Peyer's patch (tissue), 4 donors: Measurements from ENCODE around the gene SOBP.

Experiments used
- POLR2A ChIP-seq, 2 donors: fragments of 450-650 bp; IDR thresholded peaks; one replicate each; pipeline ENCODE4 v1.5.1; 2017; ENCODE audit warnings: antibody characterized with exemption in 2 of 2, mild to moderate bottlenecking in 2 of 2, moderate library complexity in 2 of 2
- TF ChIP-seq, protein P1 (sequence below), 6 experiments: fragments of 450-650 bp in 4 of 6; fragments of 200-600 bp in 2 of 6; sonication (generic) in 1 of 6; IDR thresholded peaks; one replicate each; pipeline ENCODE4 v1.5.1; 2017 to 2019; ENCODE audit warnings: antibody characterized with exemption in 6 of 6, mild to moderate bottlenecking in 3 of 6, moderate library complexity in 1 of 6

DNA sequence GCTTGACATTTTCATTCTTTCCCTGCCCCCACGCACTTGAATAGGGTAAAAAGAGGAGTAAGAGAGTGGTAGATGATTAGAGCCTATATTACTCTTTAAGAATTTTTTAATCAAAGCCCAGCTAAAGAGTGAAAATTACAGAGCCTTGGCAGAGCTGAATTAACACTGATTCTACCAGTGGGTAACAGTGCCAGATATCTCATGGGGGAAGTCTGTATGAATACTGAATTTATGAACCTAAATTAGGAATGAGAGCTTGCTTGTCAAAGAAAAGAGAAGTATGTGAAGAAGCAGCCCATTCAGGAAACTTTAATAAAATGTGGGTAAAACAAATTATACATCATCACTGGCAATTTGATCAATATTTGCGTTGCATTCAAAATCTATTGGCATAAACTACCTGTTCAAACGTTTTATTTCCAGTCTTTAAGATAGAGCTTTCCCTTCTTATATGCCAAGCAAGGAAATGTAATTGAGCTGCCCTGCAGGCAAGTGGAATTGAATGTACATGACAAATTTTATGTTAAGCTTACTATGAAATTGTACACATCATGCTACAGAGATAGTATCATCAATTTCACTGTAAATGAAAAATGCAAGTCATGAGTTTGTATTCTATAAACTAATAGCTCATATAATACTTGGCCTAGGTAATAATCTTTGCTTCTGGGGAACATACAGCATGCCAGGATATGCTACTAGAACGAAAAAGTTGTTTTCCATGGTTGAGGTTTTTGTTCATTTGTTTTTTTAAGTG lies 14.5 kb downstream of the SOBP start:
- TF ChIP-seq, protein P1, sequence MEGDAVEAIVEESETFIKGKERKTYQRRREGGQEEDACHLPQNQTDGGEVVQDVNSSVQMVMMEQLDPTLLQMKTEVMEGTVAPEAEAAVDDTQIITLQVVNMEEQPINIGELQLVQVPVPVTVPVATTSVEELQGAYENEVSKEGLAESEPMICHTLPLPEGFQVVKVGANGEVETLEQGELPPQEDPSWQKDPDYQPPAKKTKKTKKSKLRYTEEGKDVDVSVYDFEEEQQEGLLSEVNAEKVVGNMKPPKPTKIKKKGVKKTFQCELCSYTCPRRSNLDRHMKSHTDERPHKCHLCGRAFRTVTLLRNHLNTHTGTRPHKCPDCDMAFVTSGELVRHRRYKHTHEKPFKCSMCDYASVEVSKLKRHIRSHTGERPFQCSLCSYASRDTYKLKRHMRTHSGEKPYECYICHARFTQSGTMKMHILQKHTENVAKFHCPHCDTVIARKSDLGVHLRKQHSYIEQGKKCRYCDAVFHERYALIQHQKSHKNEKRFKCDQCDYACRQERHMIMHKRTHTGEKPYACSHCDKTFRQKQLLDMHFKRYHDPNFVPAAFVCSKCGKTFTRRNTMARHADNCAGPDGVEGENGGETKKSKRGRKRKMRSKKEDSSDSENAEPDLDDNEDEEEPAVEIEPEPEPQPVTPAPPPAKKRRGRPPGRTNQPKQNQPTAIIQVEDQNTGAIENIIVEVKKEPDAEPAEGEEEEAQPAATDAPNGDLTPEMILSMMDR (IDR thresholded peaks at IDR 0.05), result no peak
- TF ChIP-seq POLR2A (IDR thresholded peaks at IDR 0.05), result no peak
